ENCODE data around the gene ARFGEF2.
"Not testable (repeated sequence)": the region's sequence is repeated elsewhere in the genome, so short reads cannot be mapped to it uniquely, and the experiment has no call there.

Gene ARFGEF2

DNA sequence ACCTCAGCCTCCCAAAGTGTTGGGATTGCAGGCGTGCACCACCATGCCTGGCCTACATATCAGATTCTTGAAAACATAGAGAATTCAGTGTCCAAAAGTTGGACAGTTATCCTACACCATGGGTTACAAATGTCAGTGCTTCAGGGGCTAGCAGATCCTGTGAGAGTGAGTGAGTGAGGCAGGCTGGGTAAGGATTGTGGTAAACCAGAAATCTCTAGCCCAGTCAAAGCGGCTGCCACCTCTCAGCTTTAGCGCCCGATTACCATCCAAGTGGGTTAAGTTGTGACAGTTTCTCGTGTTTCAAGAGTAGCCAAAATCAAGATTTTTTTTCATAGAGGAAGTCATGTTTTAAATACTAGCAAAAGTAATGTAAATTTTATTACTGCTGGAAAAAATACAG, 102.7 kb downstream of the ARFGEF2 start:
- TF ChIP-seq, protein P1, sequence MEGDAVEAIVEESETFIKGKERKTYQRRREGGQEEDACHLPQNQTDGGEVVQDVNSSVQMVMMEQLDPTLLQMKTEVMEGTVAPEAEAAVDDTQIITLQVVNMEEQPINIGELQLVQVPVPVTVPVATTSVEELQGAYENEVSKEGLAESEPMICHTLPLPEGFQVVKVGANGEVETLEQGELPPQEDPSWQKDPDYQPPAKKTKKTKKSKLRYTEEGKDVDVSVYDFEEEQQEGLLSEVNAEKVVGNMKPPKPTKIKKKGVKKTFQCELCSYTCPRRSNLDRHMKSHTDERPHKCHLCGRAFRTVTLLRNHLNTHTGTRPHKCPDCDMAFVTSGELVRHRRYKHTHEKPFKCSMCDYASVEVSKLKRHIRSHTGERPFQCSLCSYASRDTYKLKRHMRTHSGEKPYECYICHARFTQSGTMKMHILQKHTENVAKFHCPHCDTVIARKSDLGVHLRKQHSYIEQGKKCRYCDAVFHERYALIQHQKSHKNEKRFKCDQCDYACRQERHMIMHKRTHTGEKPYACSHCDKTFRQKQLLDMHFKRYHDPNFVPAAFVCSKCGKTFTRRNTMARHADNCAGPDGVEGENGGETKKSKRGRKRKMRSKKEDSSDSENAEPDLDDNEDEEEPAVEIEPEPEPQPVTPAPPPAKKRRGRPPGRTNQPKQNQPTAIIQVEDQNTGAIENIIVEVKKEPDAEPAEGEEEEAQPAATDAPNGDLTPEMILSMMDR (conservative IDR thresholded peaks at IDR 0.05), result no peak
- no peak for TF ChIP-seq ZFX (IDR thresholded peaks at IDR 0.05)
- H3K27ac ChIP-seq, result no peak overlapping the region

GRCh38 chr20:49028177-49028576, 106.7 kb downstream of the ARFGEF2 start:
- H3K27ac ChIP-seq, result not testable (repeated sequence)

GRCh38 chr20:49028684-49029083, 107.2 kb downstream of the ARFGEF2 start:
- no peak overlapping the region for H3K27ac ChIP-seq
- TF ChIP-seq ZFX (IDR thresholded peaks at IDR 0.05), result no peak
- TF ChIP-seq, protein P1 (conservative IDR thresholded peaks at IDR 0.05), result peak; percentile 47

DNA sequence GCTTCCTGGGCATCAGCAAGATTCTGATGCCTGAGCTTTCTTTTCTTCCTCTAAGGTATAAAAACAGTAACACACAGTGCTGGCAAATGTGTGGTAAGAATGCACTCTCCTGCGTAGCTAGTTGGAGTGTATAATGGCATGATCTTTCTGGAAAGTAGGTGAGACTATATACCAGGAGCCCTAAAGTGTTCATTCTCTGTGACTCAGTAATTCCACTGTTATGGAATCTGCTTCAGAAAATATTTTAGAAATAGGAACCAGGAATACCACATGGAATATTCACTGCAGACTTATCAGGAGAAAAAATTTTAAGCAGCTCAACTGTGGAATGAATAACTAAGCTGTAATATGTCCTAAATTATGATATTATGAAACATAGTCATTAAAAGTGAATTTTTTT, 107.7 kb downstream of the ARFGEF2 start:
- no peak overlapping the region for H3K27ac ChIP-seq
- TF ChIP-seq, protein P1 (conservative IDR thresholded peaks at IDR 0.05), result no peak
- no peak for TF ChIP-seq ZFX (IDR thresholded peaks at IDR 0.05)

DNA sequence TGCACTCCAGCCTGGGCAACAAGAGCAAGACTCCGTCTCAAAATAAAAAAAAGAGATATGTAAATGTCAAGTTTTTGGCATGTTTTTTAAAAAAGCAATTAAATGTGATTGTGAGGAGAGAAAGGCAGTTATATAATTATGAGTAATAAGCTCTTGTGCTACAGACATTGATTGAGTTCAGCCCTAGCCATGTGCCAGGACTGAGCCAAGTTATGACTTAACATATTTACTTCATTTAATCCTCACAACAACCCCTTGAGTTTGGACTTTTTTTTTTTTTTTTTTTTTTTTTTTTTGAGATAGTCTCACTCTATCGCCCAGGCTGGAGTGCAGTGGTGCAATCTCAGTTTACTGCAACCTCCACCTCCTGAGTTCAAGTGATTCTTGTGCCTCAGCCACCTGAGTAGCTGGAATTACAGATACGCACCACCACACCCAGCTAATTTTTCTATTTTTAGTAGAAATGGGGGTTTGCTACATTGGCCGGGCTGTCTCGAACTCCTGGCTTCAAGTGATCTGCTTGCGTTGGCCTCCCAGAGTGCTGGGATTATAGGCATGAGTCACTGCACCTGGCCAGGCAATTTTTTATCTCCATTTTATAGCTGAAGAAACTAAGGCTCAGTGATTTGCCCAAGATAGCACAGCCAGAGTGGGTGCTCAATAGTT, 109.6 kb downstream of the ARFGEF2 start:
- no peak overlapping the region for H3K27ac ChIP-seq
- no peak for TF ChIP-seq ZFX (IDR thresholded peaks at IDR 0.05)
- TF ChIP-seq, protein P1 (conservative IDR thresholded peaks at IDR 0.05), result no peak

DNA sequence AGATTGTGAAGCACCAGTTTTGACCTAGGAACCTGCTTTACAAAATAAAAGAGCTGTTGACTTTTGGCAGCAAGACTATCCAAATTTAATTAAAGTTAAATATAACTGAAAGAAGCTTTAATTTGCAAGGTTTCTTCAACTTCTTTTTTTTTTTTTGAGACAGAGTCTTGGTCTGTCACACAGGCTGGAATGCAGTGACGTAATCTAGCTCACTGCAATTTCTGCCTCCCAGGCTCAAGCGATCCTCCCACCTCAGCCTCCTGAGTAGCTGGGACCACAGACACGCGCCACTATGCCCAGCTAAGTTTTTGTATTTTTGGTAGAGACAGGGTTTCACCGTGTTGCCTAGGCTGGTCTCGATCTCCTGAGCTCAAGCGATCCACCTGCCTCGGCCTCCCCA, 110.9 kb downstream of the ARFGEF2 start:
- no peak for TF ChIP-seq ZFX (IDR thresholded peaks at IDR 0.05)
- TF ChIP-seq, protein P1 (conservative IDR thresholded peaks at IDR 0.05), result no peak

DNA sequence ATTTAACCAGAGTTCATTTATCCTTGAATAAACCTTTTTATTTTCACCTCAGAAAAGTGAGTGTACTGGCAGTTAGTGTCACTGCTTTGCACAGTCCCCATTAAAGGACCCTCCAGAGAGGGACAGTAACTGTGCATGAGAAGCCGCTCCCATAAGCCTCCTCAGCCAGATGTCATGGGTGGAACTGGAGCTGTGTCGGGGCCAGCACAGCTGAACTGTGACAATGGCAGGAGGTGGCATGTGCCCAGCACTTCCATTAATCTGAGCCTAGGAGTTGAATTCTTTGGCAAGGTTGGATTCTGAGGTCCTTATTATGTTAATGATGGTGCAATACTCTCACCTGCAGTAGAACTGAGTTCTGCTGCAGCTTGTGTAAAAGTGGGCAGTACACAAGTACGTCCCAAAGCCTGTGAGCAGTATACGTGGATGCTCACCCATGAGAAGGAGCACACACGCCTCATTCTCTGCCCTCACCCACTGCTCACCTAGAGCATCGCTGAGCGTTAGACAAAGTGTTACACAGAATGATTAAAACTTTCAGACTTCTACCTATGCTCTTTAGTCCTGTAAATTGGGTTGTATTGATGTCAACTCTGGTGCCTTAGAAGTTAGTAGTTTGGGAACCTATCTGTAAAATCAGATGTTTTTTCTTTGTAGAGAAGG, 112.7 kb downstream of the ARFGEF2 start:
- no peak overlapping the region for H3K27ac ChIP-seq
- TF ChIP-seq ZFX (IDR thresholded peaks at IDR 0.05), result no peak
- TF ChIP-seq, protein P1 (conservative IDR thresholded peaks at IDR 0.05), result no peak

More for the DNA sequence above, 110.9 kb downstream of the ARFGEF2 start:
- H3K27ac ChIP-seq, result no peak overlapping the region
